Loucy (cell line): ENCODE measurements around the gene BGN.

Source experiments
- EZH2phosphoT487 ChIP-seq: fragments of 200-600 bp; IDR thresholded peaks from 2 replicates; pipeline ENCODE4 v1.6.1; 2018; ENCODE audit warnings: antibody characterized with exemption, mild to moderate bottlenecking, moderate library complexity, borderline replicate concordance
- TF ChIP-seq, protein P1 (sequence below): fragments of 200-600 bp; sonication (generic); conservative IDR thresholded peaks from 2 replicates; pipeline ENCODE4 v1.5.1; 2014; ENCODE audit warnings: mild to moderate bottlenecking, antibody characterized with exemption, low read length

- TF ChIP-seq, protein P1, sequence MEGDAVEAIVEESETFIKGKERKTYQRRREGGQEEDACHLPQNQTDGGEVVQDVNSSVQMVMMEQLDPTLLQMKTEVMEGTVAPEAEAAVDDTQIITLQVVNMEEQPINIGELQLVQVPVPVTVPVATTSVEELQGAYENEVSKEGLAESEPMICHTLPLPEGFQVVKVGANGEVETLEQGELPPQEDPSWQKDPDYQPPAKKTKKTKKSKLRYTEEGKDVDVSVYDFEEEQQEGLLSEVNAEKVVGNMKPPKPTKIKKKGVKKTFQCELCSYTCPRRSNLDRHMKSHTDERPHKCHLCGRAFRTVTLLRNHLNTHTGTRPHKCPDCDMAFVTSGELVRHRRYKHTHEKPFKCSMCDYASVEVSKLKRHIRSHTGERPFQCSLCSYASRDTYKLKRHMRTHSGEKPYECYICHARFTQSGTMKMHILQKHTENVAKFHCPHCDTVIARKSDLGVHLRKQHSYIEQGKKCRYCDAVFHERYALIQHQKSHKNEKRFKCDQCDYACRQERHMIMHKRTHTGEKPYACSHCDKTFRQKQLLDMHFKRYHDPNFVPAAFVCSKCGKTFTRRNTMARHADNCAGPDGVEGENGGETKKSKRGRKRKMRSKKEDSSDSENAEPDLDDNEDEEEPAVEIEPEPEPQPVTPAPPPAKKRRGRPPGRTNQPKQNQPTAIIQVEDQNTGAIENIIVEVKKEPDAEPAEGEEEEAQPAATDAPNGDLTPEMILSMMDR = no peak
- no peak for TF ChIP-seq EZH2phosphoT487
These were observed 21.7 kb upstream of the BGN start for GRCh38 chrX:153473126-153473525.
